Sigmoid colon (tissue), 7 donors: ENCODE data around the gene PHB1. TPM values are rescaled to one million over a fixed set of nuclear protein-coding genes. Genes with fewer than 3 reads are reported as not detected.
A peak's percentile ranks its signal among the peaks of the same experiment; 100 is the strongest.

ENCODE experiments used
- DNase-seq: peaks from one replicate; pipeline ENCODE4 v3.0.0-alpha.2; 2019
- H3K27ac ChIP-seq, 4 donors: fragments of 200-600 bp; sonication (generic); one replicate each; pipeline ENCODE4 v1.5.1; 2016 to 2019; ENCODE audit warnings: mild to moderate bottlenecking in 1 of 4
- H3K27me3 ChIP-seq, 3 donors: fragments of 200-600 bp; sonication (generic); one replicate each; pipeline ENCODE4 v1.5.1; 2019; ENCODE audit warnings: mild to moderate bottlenecking in 1 of 3
- H3K36me3 ChIP-seq, 4 donors: fragments of 200-600 bp; sonication (generic); one replicate each; pipeline ENCODE4 v1.5.1; 2016 to 2019
- H3K4me1 ChIP-seq, 4 donors: fragments of 200-600 bp; sonication (generic); one replicate each; pipeline ENCODE4 v1.5.1; 2017 to 2019
- H3K4me3 ChIP-seq, 4 donors: fragments of 200-600 bp; sonication (generic); one replicate each; pipeline ENCODE4 v1.5.1; 2017 to 2019; ENCODE audit warnings: mild to moderate bottlenecking in 2 of 4, moderate library complexity in 1 of 4
- H3K9me3 ChIP-seq, 4 donors: fragments of 200-600 bp in 3 of 4; sonication (generic) in 3 of 4; one replicate each; pipeline versions ENCODE4 v1.5.1 to v1.6.1; 2013 to 2019
- EP300 ChIP-seq, 4 donors: sonication (generic); formaldehyde crosslinking; IDR thresholded peaks; one replicate each; pipeline ENCODE4 v1.6.1; 2017; ENCODE audit warnings: antibody characterized with exemption in 4 of 4
- POLR2A ChIP-seq, 2 donors: fragments of 450-650 bp; IDR thresholded peaks; one replicate each; pipeline ENCODE4 v1.6.1; 2016; ENCODE audit warnings: antibody characterized with exemption in 2 of 2, mild to moderate bottlenecking in 2 of 2, moderate library complexity in 2 of 2
- POLR2AphosphoS5 ChIP-seq, 4 donors: sonication (generic); formaldehyde crosslinking; IDR thresholded peaks; one replicate each; pipeline ENCODE4 v1.6.1; 2017; ENCODE audit warnings: antibody characterized with exemption in 4 of 4
- WGBS, 2 donors: extraction: QIAGEN DNeasy Blood & Tissue Kit; methylation state at CpG; one replicate each; pipeline ENCODE4 v1.1.7; 2013; 5-methylcytosine and 5-hydroxymethylcytosine counted together
- intact Hi-C: fragments of 100-400 bp; cut with DNase I; formaldehyde crosslinking; loops from one replicate; pipeline ENCODE4 v1.15.1; 2023
- polyA plus RNA-seq, 3 donors: library from polyadenylated mRNA; stranded (reverse); fragments of 200-250 nt; gene quantifications; one replicate each; pipeline ENCODE4 v1.2.3, GENCODE V29; 2013
- total RNA-seq, 4 donors: library from RNA; depleted of rRNA; stranded (reverse); fragments of >200 nt; gene quantifications; one replicate each; pipeline ENCODE4 v1.1.0, GENCODE V29; 2016
- TF ChIP-seq, protein P1 (sequence below), 4 experiments: fragments of 450-650 bp in 3 of 4; fragments of 200-600 bp in 1 of 4; IDR thresholded peaks; one replicate each; pipeline ENCODE4 v1.5.1; 2016 to 2019; ENCODE audit warnings: antibody characterized with exemption in 4 of 4, mild to moderate bottlenecking in 3 of 4, moderate library complexity in 2 of 4
- donor health status: healthy with polysubstance abuse.
- donor health status: Bipolar disorder and iron deficiency.
- donor health status: healthy.

Gene PHB1
- total and polyA plus RNA-seq, 7 donors = 70.9 to 279 (median 105) TPM

GRCh38 chr17:49454050-49454449 lies 39.4 kb upstream of the PHB1 start:
- WGBS, 2 donors = 45 to 77% methylated on average over 5 of the region's 5 CpGs
- Histone ChIP-seq H3K36me3 (no peaks in the 10 kb centered on the region), H3K4me1 (no peaks in the 10 kb centered on the region)

DNA sequence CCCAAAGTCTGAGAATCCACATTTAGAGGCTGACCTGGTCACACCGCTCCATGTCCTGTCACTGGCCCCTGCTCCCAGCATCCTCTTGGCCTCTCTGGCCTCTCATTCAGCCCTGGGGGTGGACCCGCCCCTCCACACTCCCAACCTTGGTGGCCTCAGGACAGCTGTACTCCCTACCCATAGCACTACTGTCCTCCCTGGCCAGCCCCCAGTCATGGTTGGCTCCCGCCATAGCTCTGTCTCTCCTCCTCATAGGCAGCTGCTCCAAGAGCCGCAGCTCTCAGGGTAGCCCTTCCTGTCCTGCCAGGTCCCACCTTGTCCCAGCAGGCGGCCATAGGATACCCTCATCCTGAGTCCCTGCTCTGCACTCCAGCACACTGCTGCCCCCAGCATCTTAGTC lies 38.0 kb upstream of the PHB1 start:
- peak overlapping the region in 1 of 4 donors; percentile 6 for H3K27ac ChIP-seq
- DNase-seq = no peak
- intact Hi-C loops = no loop called here

More at GRCh38 chr17:49454050-49454449, 39.4 kb upstream of the PHB1 start:
- Histone ChIP-seq H3K4me3 (no peak overlapping the region), H3K27me3 (peaks cover 0 to 20% (median 0%) of the 10 kb centered on the region in 3 donors), H3K27ac (peak overlapping the region in 1 of 4 donors; percentile 27), H3K9me3 (no peaks in the 10 kb centered on the region)
- DNase-seq = no peak
- no peak for TF ChIP-seq POLR2A (IDR thresholded peaks at IDR 0.05)
- intact Hi-C loops = no loop called here

DNA sequence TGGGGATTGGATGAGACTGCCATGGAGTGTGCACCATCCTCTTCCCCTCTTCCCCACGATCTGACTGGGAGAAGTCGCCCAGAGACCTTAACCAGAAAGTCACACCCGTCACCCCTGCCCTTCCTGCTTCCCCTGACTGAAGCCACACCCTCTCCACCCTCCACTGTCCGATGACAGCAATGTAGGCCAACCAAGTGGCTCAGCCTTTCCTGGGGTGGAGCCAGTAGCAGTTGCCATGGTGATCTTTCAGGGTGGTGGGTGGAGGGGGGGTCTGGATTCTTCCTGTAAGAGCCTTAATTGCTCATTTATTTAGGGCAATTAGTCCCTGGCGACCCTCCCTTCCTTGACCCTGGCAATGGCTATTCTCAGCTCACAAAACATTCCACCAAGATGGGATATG lies 37.5 kb upstream of the PHB1 start:
- WGBS, 2 donors = 31 to 48% methylated on average over 5 of the region's 5 CpGs
- Histone ChIP-seq H3K27ac (no peak overlapping the region), H3K9me3 (no peaks in the 10 kb centered on the region), H3K4me3 (no peak overlapping the region), H3K36me3 (no peaks in the 10 kb centered on the region), H3K4me1 (no peaks in the 10 kb centered on the region), H3K27me3 (peaks cover 0 to 7% (median 0%) of the 10 kb centered on the region in 3 donors)
- no peak for DNase-seq
- TF ChIP-seq, protein P1, sequence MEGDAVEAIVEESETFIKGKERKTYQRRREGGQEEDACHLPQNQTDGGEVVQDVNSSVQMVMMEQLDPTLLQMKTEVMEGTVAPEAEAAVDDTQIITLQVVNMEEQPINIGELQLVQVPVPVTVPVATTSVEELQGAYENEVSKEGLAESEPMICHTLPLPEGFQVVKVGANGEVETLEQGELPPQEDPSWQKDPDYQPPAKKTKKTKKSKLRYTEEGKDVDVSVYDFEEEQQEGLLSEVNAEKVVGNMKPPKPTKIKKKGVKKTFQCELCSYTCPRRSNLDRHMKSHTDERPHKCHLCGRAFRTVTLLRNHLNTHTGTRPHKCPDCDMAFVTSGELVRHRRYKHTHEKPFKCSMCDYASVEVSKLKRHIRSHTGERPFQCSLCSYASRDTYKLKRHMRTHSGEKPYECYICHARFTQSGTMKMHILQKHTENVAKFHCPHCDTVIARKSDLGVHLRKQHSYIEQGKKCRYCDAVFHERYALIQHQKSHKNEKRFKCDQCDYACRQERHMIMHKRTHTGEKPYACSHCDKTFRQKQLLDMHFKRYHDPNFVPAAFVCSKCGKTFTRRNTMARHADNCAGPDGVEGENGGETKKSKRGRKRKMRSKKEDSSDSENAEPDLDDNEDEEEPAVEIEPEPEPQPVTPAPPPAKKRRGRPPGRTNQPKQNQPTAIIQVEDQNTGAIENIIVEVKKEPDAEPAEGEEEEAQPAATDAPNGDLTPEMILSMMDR (IDR thresholded peaks at IDR 0.05) = no peak
- intact Hi-C loops = no loop called here

More for the DNA sequence above, 38.0 kb upstream of the PHB1 start:
- WGBS, 2 donors = 85 to 91% methylated on average over 5 of the region's 5 CpGs
- no peaks in the 10 kb centered on the region for H3K36me3 ChIP-seq
- no peak for TF ChIP-seq EP300 (IDR thresholded peaks at IDR 0.05)
- TF ChIP-seq, protein P1 (IDR thresholded peaks at IDR 0.05) = no peak
- no peak for TF ChIP-seq POLR2AphosphoS5 (IDR thresholded peaks at IDR 0.05)
- TF ChIP-seq POLR2A (IDR thresholded peaks at IDR 0.05) = no peak
- no peaks in the 10 kb centered on the region for H3K4me1 ChIP-seq
- H3K4me3 ChIP-seq = no peak overlapping the region
- H3K27me3 ChIP-seq = peaks cover 0 to 12% (median 0%) of the 10 kb centered on the region in 3 donors
- H3K9me3 ChIP-seq = no peaks in the 10 kb centered on the region

DNA sequence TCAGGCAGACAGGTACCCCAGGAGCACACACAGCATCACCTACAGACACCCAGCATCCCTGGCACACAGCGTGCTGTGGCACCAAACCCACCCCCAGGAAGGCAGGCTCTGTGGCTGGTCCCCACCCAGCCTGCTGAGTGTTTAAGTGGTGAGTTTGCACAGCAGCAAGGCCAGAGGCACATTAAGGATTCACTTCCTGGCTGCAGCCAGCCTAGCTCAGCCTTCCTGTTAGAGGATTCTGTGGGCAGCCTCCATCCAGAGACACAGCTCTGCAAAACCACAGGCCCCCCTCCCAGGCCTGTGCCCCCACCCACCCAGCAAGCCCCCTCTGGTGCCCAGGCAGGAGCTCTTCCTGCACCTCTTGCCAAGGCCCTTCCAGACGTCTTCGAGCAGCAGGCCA lies 36.1 kb upstream of the PHB1 start:
- Histone ChIP-seq H3K9me3 (no peaks in the 10 kb centered on the region), H3K4me1 (no peaks in the 10 kb centered on the region), H3K4me3 (no peak overlapping the region), H3K27me3 (no peaks in the 10 kb centered on the region), H3K36me3 (no peaks in the 10 kb centered on the region), H3K27ac (no peak overlapping the region)
- intact Hi-C loops = no loop called here
- no peak for DNase-seq
- WGBS, 2 donors = 45 to 77% methylated on average over 3 of the region's 3 CpGs
- TF ChIP-seq POLR2AphosphoS5 (IDR thresholded peaks at IDR 0.05) (no peak), EP300 (IDR thresholded peaks at IDR 0.05) (no peak)

- no peak for DNase-seq
- intact Hi-C loops = no loop called here
- Histone ChIP-seq H3K4me3 (no peak overlapping the region), H3K4me1 (no peaks in the 10 kb centered on the region), H3K27ac (no peak overlapping the region), H3K9me3 (no peaks in the 10 kb centered on the region), H3K27me3 (no peaks in the 10 kb centered on the region), H3K36me3 (no peaks in the 10 kb centered on the region)
- TF ChIP-seq EP300 (IDR thresholded peaks at IDR 0.05) (no peak), POLR2A (IDR thresholded peaks at IDR 0.05) (no peak), POLR2AphosphoS5 (IDR thresholded peaks at IDR 0.05) (no peak)
- TF ChIP-seq, protein P1 (IDR thresholded peaks at IDR 0.05) = no peak
- 66 to 84% methylated on average over 4 of the region's 4 CpGs for WGBS, 2 donors
Measured at GRCh38 chr17:49450181-49450580, 35.5 kb upstream of the PHB1 start.

GRCh38 chr17:49447628-49448302 lies 33.1 kb upstream of the PHB1 start:
- WGBS, 2 donors = 83 to 88% methylated on average over 9 of the region's 9 CpGs
- intact Hi-C loops = no loop called here
- no peaks in the 10 kb centered on the region for H3K36me3 ChIP-seq
- H3K27me3 ChIP-seq = no peaks in the 10 kb centered on the region
- no peak overlapping the region for H3K4me3 ChIP-seq
- peak; percentile 20 for DNase-seq
- H3K4me1 ChIP-seq = no peaks in the 10 kb centered on the region
- TF ChIP-seq EP300 (IDR thresholded peaks at IDR 0.05) (no peak), POLR2AphosphoS5 (IDR thresholded peaks at IDR 0.05) (no peak), POLR2A (IDR thresholded peaks at IDR 0.05) (no peak)
- TF ChIP-seq, protein P1 (IDR thresholded peaks at IDR 0.05) = no peak
- H3K27ac ChIP-seq = no peak overlapping the region
- H3K9me3 ChIP-seq = no peaks in the 10 kb centered on the region
